Liver (tissue), 3 donors: ENCODE results near the gene MEIS2.

Source experiments
- CTCF ChIP-seq: fragments of 150-350 bp; IDR thresholded peaks from 2 replicates; pipeline ENCODE4 v1.5.1; 2017; ENCODE audit warnings: improper control_type of control experiment, low read depth, low read length; ENCODE audit not compliant: missing input control
- FOXA2 ChIP-seq: IDR thresholded peaks from 2 replicates; pipeline ENCODE4 v1.6.1; 2016; ENCODE audit warnings: antibody characterized with exemption
- GABPA ChIP-seq, 2 donors: IDR thresholded peaks in 1 of 2; conservative IDR thresholded peaks in 1 of 2; 2 replicates each; pipeline ENCODE4 v1.6.1; 2016; ENCODE audit warnings: antibody characterized with exemption in 2 of 2, mild to moderate bottlenecking in 1 of 2, moderate library complexity in 1 of 2
- MAX ChIP-seq: IDR thresholded peaks from 2 replicates; pipeline ENCODE4 v1.6.1; 2016; ENCODE audit warnings: antibody characterized with exemption
- RAD21 ChIP-seq, 2 donors: IDR thresholded peaks; 2 replicates each; pipeline ENCODE4 v1.6.1; 2016; ENCODE audit warnings: antibody characterized with exemption in 2 of 2, mild to moderate bottlenecking in 2 of 2
- RXRA ChIP-seq, 2 donors: IDR thresholded peaks; 2 replicates each; pipeline ENCODE4 v1.6.1; 2017 to 2018; ENCODE audit warnings: antibody characterized with exemption in 2 of 2, mild to moderate bottlenecking in 1 of 2
- SP1 ChIP-seq: IDR thresholded peaks from 2 replicates; pipeline ENCODE4 v1.6.1; 2018; ENCODE audit warnings: antibody characterized with exemption, mild to moderate bottlenecking
- TAF1 ChIP-seq: conservative IDR thresholded peaks from 2 replicates; pipeline ENCODE4 v1.6.1; 2016; ENCODE audit warnings: antibody characterized with exemption, mild to moderate bottlenecking
- YY1 ChIP-seq: IDR thresholded peaks from 2 replicates; pipeline ENCODE4 v1.6.1; 2016; ENCODE audit warnings: antibody characterized with exemption, mild to moderate bottlenecking
- ZBTB33 ChIP-seq: IDR thresholded peaks from 2 replicates; pipeline ENCODE4 v1.6.1; 2016; ENCODE audit warnings: antibody characterized with exemption
- donor health status: healthy.
- donor health status: healthy.

GRCh38 chr15:36888011-36888992 is 212.0 kb downstream of the MEIS2 start:
- TF ChIP-seq CTCF (no peak), TAF1 (no peak), YY1 (no peak), RAD21 (IDR thresholded peaks at IDR 0.05) (no peak), MAX (no peak), SP1 (no peak), FOXA2 (no peak), RXRA (IDR thresholded peaks at IDR 0.05) (no peak), GABPA (IDR thresholded peaks at IDR 0.05 in 1 of 2, conservative IDR thresholded peaks at IDR 0.05 in 1 of 2) (no peak), ZBTB33 (no peak)
